Adrenal gland (tissue), 12 donors: ENCODE results near the gene LMAN2. TPM values are rescaled to one million over a fixed set of nuclear protein-coding genes. Genes with fewer than 3 reads are reported as not detected.
"Not testable (repeated sequence)": the region's sequence is repeated elsewhere in the genome, so short reads cannot be mapped to it uniquely, and the experiment has no call there.

Source experiments
- DNase-seq, 7 donors: peaks; one replicate each; pipeline ENCODE4 v3.0.0-alpha.2; 2019 to 2020
- H3K27ac ChIP-seq, 5 donors: fragments of 200-600 bp; sonication (generic) in 4 of 5; 1 replicate in 3 of 5; 2 replicates in 2 of 5; pipeline versions ENCODE4 v1.5.1 to v1.8.0; 2016 to 2020; ENCODE audit warnings: mild to moderate bottlenecking in 1 of 5
- H3K27me3 ChIP-seq: fragments of 200-600 bp; 2 replicates; pipeline ENCODE4 v1.8.0; 2021
- H3K36me3 ChIP-seq, 2 donors: fragments of 200-600 bp; replicated peaks in 1 of 2; 1 replicate in 1 of 2; 2 replicates in 1 of 2; pipeline versions ENCODE4 v1.5.1 to v1.8.0; 2018 to 2022
- H3K4me1 ChIP-seq, 2 donors: fragments of 200-600 bp; replicated peaks in 1 of 2; 1 replicate in 1 of 2; 2 replicates in 1 of 2; pipeline versions ENCODE4 v1.5.1 to v1.8.0; 2018 to 2021
- H3K4me3 ChIP-seq, 4 donors: fragments of 200-600 bp; sonication (generic) in 3 of 4; one replicate each; pipeline ENCODE4 v1.5.1; 2016 to 2018
- H3K9me3 ChIP-seq, 3 donors: fragments of 200-600 bp; sonication (generic) in 1 of 3; replicated peaks in 1 of 3; 1 replicate in 2 of 3; 2 replicates in 1 of 3; pipeline versions ENCODE4 v1.5.1 to v1.8.0; 2016 to 2021
- POLR2A ChIP-seq, 2 donors: fragments of 450-650 bp; IDR thresholded peaks; one replicate each; pipeline ENCODE4 v1.6.1; 2017; ENCODE audit warnings: antibody characterized with exemption in 2 of 2, mild to moderate bottlenecking in 2 of 2, moderate library complexity in 1 of 2
- WGBS, 4 donors: extraction: QIAGEN DNeasy Blood & Tissue Kit in 2 of 4; methylation state at CpG; one replicate each; pipeline versions ENCODE4 v1.1.5 to v1.1.7; 2013 to 2017; 5-methylcytosine and 5-hydroxymethylcytosine counted together
- intact Hi-C, 2 donors: fragments of 100-400 bp; cut with DNase I; formaldehyde crosslinking; loops; one replicate each; pipeline versions ENCODE4 v1.14.1 to v1.15.0; 2022 to 2023
- polyA plus RNA-seq, 3 donors: library from polyadenylated mRNA; stranded (reverse); fragments of 200-250 nt in 2 of 3; fragments of 350-450 nt in 1 of 3; fragmentation: Illumina TruSeq in 1 of 3; extraction: RNeasy Lipid Tissue Mini Kit (QIAGEN cat#74804) in 1 of 3; gene quantifications; one replicate each; pipeline ENCODE4 v1.2.3, GENCODE V29; 2013 to 2014
- total RNA-seq, 9 donors: library from RNA; depleted of rRNA in 4 of 9; stranded (reverse); fragments of >200 nt in 4 of 9; fragments of 120-200 nt in 1 of 9; fragmentation: NEBNext Ultra II Directional in 1 of 9; extraction: Animal tissue kit (Norgen Biotek cat#: 25700) in 1 of 9; gene quantifications; one replicate each; pipeline versions ENCODE4 v1.1.0 to v1.2.4, GENCODE V29; 2013 to 2023
- TF ChIP-seq, protein P1 (sequence below), 6 experiments: fragments of 450-650 bp in 4 of 6; fragments of 200-600 bp in 2 of 6; sonication (generic) in 1 of 6; IDR thresholded peaks; 1 replicate in 5 of 6; 2 replicates in 1 of 6; pipeline versions ENCODE4 v1.5.1 to v1.8.0; 2016 to 2021; ENCODE audit warnings: antibody characterized with exemption in 6 of 6, mild to moderate bottlenecking in 2 of 6, moderate library complexity in 1 of 6
- donor health status: healthy with polysubstance abuse.
- donor health status: Bipolar disorder and iron deficiency.
- donor health status: DM: yes; HTN: yes; CAD: no.
- donor health status: DM: no; HTN: no; CAD: no.
- donor health status: DM: no; HTN: no; CAD: no.
- donor health status: DM: yes; HTN: yes; CAD: no.

Gene LMAN2
- total and polyA plus RNA-seq, 12 donors, result 85.7 to 398 (median 150) TPM

DNA sequence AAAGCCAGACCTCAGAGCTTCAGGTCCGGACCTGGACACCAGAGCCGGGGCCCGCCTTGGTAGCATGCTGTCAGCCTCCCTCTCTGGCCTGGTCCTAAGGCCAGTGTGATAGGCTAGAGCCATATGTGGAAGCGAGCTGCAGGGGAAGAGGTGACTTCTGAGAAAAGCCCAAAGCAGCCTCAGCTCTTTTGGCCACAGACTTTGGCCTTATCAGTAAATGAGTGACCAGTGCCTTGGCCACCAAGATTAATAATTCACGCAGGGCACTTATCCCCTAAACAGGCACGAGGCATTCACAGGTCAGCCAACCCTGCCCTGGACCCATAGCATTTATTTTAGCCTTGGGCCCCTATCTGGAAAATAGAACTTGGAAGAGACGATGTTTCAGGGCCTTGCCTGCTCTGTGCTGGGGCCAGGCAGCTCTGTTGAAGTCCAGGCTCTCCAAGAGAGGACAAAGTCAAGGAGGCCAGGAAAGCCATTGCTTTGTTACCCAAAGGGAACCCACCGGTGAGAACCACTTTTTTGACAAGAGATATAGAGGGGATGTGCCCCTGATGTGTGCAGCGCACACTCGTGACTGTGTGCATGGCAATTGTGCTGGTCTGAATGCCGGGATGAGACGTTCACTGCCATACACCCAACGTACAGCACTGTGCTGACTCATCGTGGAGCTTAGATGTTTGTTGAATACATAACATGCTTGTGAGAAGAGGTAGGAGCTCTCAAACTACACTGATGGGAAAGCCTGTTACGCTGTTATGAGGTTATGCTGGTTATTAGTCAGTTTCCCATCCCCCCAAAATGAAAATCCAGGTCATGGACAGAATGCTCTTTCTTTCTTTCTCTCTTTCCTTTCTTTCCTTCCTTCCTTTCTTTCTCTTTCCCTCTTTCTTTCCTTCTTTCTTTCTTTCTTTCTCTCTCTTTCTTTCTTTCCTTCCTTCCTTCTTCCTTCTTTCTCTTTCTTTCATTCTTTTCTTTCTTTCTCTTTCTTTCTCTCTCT lies 27.7 kb upstream of the LMAN2 start:
- H3K27ac ChIP-seq, result no peak overlapping the region
- no peaks in the 10 kb centered on the region for H3K36me3 ChIP-seq
- no peak for TF ChIP-seq POLR2A (IDR thresholded peaks at IDR 0.05)
- TF ChIP-seq, protein P1, sequence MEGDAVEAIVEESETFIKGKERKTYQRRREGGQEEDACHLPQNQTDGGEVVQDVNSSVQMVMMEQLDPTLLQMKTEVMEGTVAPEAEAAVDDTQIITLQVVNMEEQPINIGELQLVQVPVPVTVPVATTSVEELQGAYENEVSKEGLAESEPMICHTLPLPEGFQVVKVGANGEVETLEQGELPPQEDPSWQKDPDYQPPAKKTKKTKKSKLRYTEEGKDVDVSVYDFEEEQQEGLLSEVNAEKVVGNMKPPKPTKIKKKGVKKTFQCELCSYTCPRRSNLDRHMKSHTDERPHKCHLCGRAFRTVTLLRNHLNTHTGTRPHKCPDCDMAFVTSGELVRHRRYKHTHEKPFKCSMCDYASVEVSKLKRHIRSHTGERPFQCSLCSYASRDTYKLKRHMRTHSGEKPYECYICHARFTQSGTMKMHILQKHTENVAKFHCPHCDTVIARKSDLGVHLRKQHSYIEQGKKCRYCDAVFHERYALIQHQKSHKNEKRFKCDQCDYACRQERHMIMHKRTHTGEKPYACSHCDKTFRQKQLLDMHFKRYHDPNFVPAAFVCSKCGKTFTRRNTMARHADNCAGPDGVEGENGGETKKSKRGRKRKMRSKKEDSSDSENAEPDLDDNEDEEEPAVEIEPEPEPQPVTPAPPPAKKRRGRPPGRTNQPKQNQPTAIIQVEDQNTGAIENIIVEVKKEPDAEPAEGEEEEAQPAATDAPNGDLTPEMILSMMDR (IDR thresholded peaks at IDR 0.05), result no peak
- H3K9me3 ChIP-seq, result no peaks in the 10 kb centered on the region
- H3K4me3 ChIP-seq, result no peak overlapping the region
- DNase-seq, result no peak
- no peaks in the 10 kb centered on the region for H3K4me1 ChIP-seq
- peaks cover 10% of the 10 kb centered on the region for H3K27me3 ChIP-seq
- 77 to 91% (median 82%) methylated on average over 9 to 15 of the region's 15 CpGs for WGBS, 4 donors
- intact Hi-C loops, result no loop called here

DNA sequence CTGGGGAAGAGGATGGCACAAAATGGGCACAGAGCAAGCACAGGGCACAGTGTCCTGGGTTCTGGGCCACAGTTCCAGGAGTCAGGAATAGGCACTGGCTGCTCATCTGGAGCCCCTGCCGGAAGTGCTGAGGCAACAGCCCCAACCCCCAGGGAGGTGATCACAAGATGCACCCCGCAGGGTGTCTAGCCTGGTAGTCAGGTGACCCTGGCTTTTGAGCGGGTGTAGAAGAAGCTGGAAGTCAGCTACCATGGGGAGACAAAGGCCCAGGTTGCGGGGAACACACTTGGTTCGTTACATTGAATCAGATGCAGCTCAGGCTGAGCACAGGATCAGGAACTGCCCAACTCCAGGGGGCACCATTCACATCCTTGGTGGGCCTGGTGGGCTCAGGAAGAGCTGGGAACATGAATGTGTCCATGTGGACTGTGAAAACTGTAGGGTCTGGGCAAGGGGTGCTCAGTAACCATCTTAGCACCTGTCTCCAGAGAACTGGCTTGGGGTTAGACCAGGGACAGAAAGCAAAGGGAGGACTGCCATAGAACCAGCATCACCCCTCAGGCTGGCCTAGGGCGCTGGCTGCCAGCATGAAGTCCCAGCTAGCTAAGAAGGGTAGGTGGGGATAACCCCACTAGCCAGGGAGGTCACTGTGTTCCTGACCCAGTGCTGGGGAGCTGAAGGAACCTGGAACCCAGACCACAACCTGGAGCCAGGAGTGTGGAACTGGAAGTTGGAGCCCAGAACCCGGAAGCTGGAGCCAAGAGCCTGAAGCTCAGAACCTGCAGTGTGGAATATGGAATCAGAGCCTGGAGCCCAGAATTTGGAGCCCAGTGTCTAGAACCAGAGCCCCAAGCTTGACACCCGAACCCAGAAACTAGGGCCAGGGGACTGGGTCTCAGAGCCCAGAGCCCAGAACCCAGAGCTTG lies 26.6 kb upstream of the LMAN2 start:
- Histone ChIP-seq H3K27ac (no peak overlapping the region), H3K36me3 (no peaks in the 10 kb centered on the region), H3K27me3 (peaks cover 4% of the 10 kb centered on the region), H3K4me1 (no peaks in the 10 kb centered on the region), H3K9me3 (no peaks in the 10 kb centered on the region), H3K4me3 (no peak overlapping the region)
- DNase-seq, result no peak
- WGBS, 4 donors, result 78 to 90% (median 85%) methylated on average over 6 to 8 of the region's 8 CpGs
- intact Hi-C loops, result no loop called here
- TF ChIP-seq, protein P1 (IDR thresholded peaks at IDR 0.05), result no peak
- no peak for TF ChIP-seq POLR2A (IDR thresholded peaks at IDR 0.05)

DNA sequence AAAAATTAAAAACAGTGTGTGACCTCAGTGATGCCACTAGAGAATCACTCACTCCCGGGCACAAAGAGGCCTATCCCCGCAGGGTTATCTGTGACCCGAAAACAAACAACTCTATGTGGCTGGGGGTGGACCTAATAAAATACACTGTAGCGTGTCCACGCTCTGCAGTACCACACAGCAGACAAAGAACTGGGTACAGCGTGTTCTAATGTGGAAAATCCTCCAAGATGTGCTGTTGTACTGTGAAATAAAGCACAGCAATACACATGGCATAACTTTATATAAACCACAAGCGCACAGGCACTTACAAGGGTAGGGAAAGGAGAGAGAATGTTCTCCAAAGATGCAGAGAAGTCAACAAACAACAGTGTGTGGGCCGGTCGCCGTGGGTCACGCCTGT lies 24.6 kb upstream of the LMAN2 start:
- intact Hi-C loops, result no loop called here
- Histone ChIP-seq H3K4me3 (no peak overlapping the region), H3K9me3 (no peaks in the 10 kb centered on the region), H3K4me1 (no peaks in the 10 kb centered on the region), H3K27ac (no peak overlapping the region), H3K36me3 (no peaks in the 10 kb centered on the region), H3K27me3 (no peaks in the 10 kb centered on the region)
- TF ChIP-seq, protein P1 (IDR thresholded peaks at IDR 0.05), result no peak
- TF ChIP-seq POLR2A (IDR thresholded peaks at IDR 0.05), result no peak
- no peak for DNase-seq
- 88% methylated on average over 11 of the region's 11 CpGs for WGBS, 4 donors

DNA sequence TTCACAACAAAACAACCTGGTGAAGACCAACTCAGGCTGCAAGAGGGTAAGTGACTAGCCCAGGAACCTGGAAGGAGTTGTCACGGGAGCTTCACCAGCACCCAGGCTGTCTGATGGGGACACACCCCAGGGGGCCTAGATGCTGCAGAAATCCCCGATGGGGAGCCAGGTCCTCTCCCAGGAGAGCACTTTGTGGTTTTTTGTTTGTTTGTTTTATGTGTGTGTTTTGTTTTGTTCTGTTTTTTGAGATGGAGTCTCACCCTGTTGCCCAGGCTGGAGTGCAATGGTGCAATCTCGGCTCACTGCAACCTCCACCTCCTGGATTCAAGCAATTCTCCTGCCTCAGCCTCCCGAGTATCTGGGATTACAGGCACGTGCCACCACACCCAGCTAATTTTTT lies 24.0 kb upstream of the LMAN2 start:
- H3K36me3 ChIP-seq, H3K4me3 ChIP-seq, H3K4me1 ChIP-seq, intact Hi-C loops, DNase-seq, H3K9me3 ChIP-seq, H3K27me3 ChIP-seq, H3K27ac ChIP-seq: not testable (repeated sequence)
- WGBS, 4 donors, result 80 to 86% (median 85%) methylated on average over 5 of the region's 5 CpGs
